OCI-LY3 (cell line): ENCODE results near the gene PTCD2.
"Not testable (repeated sequence)": the region's sequence is repeated elsewhere in the genome, so short reads cannot be mapped to it uniquely, and the experiment has no call there.

Experiments
- CTCF ChIP-seq: fragments of 200-600, 300-600 bp; sonication (generic); IDR thresholded peaks from 2 replicates; pipeline ENCODE4 v1.5.1; 2014; ENCODE audit warnings: antibody characterized with exemption, low read length, low read depth
- EZH2phosphoT487 ChIP-seq: fragments of 200-600 bp; shearing (Covaris generic); IDR thresholded peaks from 2 replicates; pipeline ENCODE4 v1.6.1; 2018; ENCODE audit warnings: antibody characterized with exemption, mixed run types, low read depth

GRCh38 chr5:72298136-72298535, 22.0 kb upstream of the PTCD2 start:
- not testable (repeated sequence) for TF ChIP-seq CTCF, EZH2phosphoT487
